Loucy (cell line): ENCODE results near the gene TEAD1.

Experiments used
- H2AFZ ChIP-seq: fragments of 200-600 bp; sonication (generic); 2 replicates; pipeline ENCODE4 v1.6.0; 2016; ENCODE audit warnings: antibody characterized with exemption, mild to moderate bottlenecking, low read length, moderate library complexity
- H3F3A ChIP-seq: fragments of 200-600 bp; 2 replicates; pipeline ENCODE4 v1.6.0; 2016; ENCODE audit warnings: antibody characterized with exemption, low read depth, mild to moderate bottlenecking
- H3K27me3 ChIP-seq: fragments of 200-600 bp; sonication (generic); 2 replicates; pipeline ENCODE4 v1.6.1; 2014; ENCODE audit warnings: low read length, mild to moderate bottlenecking; ENCODE audit not compliant: insufficient read depth, poor library complexity, severe bottlenecking
- H3K36me3 ChIP-seq: fragments of 200-600 bp; sonication (generic); 2 replicates; pipeline ENCODE4 v1.6.1; 2016; ENCODE audit warnings: low read length; ENCODE audit not compliant: insufficient read depth
- H3K4me1 ChIP-seq: fragments of 200-600 bp; sonication (generic); 2 replicates; pipeline ENCODE4 v1.5.1; 2014; ENCODE audit warnings: low read length, mild to moderate bottlenecking; ENCODE audit not compliant: insufficient read depth, poor library complexity, severe bottlenecking
- H3K4me2 ChIP-seq: fragments of 200-600 bp; sonication (generic); 2 replicates; pipeline ENCODE4 v1.6.0; 2014; ENCODE audit warnings: antibody characterized with exemption, low read length, low read depth, mild to moderate bottlenecking; ENCODE audit not compliant: poor library complexity, severe bottlenecking
- H3K4me3 ChIP-seq: fragments of 200-600 bp; sonication (generic); 2 replicates; pipeline ENCODE4 v1.5.1; 2014; ENCODE audit warnings: low read length, mild to moderate bottlenecking, mixed read lengths; ENCODE audit not compliant: poor library complexity, severe bottlenecking
- H3K79me2 ChIP-seq: fragments of 200-600 bp; sonication (generic); 2 replicates; pipeline ENCODE4 v1.6.1; 2014; ENCODE audit warnings: low read length; ENCODE audit not compliant: insufficient read depth
- H3K9ac ChIP-seq: fragments of 200-600 bp; sonication (generic); 2 replicates; pipeline ENCODE4 v1.6.0; 2014; ENCODE audit warnings: mild to moderate bottlenecking, low read depth, low read length, moderate library complexity; ENCODE audit not compliant: poor library complexity, severe bottlenecking
- H3K9me2 ChIP-seq: fragments of 200-600 bp; sonication (generic); replicated peaks from 2 replicates; pipeline ENCODE4 v1.6.1; 2016; ENCODE audit warnings: low read depth, low read length, mixed read lengths
- H3K9me3 ChIP-seq: fragments of 200-600 bp; sonication (generic); 2 replicates; pipeline ENCODE4 v1.6.1; 2014; ENCODE audit warnings: mild to moderate bottlenecking, antibody characterized with exemption, low read length, low read depth; ENCODE audit not compliant: insufficient read depth
- H4K20me1 ChIP-seq: fragments of 200-600 bp; sonication (generic); 2 replicates; pipeline ENCODE4 v1.6.0; 2014; ENCODE audit warnings: antibody characterized with exemption, low read length, mild to moderate bottlenecking; ENCODE audit not compliant: insufficient read depth, poor library complexity, severe bottlenecking
- EZH2phosphoT487 ChIP-seq: fragments of 200-600 bp; IDR thresholded peaks from 2 replicates; pipeline ENCODE4 v1.6.1; 2018; ENCODE audit warnings: antibody characterized with exemption, mild to moderate bottlenecking, moderate library complexity, borderline replicate concordance
- TF ChIP-seq, protein P1 (sequence below): fragments of 200-600 bp; sonication (generic); conservative IDR thresholded peaks from 2 replicates; pipeline ENCODE4 v1.5.1; 2014; ENCODE audit warnings: mild to moderate bottlenecking, antibody characterized with exemption, low read length

The TEAD1 gene

DNA sequence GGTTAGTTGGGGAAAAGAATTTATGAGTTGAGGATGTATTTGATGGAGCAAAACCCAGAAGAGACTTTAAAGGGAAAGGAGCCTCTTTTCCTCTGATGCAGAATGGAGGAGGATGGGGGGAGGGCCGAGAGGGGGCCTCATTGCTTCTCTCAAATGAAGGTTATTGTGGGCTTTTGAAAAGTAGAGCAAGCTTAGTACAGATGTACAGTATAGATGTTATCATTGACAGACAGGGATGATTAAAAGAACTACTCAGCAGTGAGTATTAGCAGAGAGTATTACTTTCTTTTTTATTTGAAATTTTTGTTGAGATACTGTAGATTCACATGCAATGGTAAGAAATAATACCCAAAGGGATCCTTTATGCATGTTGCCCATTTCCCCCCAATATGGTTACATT lies 98.1 kb downstream of the TEAD1 start:
- Histone ChIP-seq H3K79me2 (no peaks in the 10 kb centered on the region), H2AFZ (no peak overlapping the region)

DNA sequence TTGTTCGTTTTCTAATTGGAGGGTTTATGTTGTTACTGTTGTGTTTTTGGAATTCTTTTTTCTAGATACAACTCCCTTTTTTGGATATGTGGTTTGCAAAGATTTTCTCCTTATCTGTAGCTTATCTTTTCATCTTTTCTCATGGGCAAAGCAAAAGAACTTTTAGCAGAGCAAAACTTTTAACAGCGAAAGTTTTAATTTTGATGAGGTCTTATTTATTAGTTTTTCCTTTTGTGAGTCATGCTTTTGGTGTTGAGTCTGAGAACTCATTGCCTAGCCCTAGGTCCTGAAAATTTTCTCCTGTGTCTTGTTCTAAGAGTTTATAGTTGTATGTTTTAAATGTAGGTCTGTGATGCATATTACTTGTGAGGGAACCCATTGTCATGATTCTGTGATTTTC lies 99.4 kb downstream of the TEAD1 start:
- Histone ChIP-seq H3K4me3 (no peak overlapping the region), H3K79me2 (no peaks in the 10 kb centered on the region)

More for the DNA sequence above, 98.1 kb downstream of the TEAD1 start:
- Histone ChIP-seq H3F3A (no peaks in the 10 kb centered on the region), H3K9me2 (no peaks in the 10 kb centered on the region), H3K27me3 (no peaks in the 10 kb centered on the region), H3K4me1 (no peaks in the 10 kb centered on the region), H3K4me3 (no peak overlapping the region), H3K4me2 (no peak overlapping the region), H3K9ac (no peak overlapping the region), H3K36me3 (no peaks in the 10 kb centered on the region), H4K20me1 (no peaks in the 10 kb centered on the region), H3K9me3 (no peaks in the 10 kb centered on the region)
- TF ChIP-seq EZH2phosphoT487, result no peak
- TF ChIP-seq, protein P1, sequence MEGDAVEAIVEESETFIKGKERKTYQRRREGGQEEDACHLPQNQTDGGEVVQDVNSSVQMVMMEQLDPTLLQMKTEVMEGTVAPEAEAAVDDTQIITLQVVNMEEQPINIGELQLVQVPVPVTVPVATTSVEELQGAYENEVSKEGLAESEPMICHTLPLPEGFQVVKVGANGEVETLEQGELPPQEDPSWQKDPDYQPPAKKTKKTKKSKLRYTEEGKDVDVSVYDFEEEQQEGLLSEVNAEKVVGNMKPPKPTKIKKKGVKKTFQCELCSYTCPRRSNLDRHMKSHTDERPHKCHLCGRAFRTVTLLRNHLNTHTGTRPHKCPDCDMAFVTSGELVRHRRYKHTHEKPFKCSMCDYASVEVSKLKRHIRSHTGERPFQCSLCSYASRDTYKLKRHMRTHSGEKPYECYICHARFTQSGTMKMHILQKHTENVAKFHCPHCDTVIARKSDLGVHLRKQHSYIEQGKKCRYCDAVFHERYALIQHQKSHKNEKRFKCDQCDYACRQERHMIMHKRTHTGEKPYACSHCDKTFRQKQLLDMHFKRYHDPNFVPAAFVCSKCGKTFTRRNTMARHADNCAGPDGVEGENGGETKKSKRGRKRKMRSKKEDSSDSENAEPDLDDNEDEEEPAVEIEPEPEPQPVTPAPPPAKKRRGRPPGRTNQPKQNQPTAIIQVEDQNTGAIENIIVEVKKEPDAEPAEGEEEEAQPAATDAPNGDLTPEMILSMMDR, result no peak

DNA sequence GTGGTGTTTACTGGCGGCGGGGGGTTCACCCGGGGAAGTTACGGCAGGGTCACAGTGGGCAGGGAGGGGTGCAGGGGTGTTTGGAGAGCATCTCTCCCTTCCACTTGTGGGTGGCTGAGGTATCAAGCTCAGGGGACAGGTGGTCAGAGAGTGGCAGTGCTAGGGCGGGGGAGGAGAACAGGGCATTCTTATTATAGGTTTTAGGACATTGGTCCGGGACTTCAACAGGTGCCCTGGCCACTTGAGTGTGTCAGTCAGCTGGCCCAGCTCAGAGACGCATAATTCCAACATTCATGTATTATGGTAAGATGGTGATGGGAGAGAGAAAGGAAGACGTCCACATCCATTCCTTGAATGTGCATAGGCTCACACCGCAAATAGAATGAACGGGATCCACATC lies 101.7 kb downstream of the TEAD1 start:
- Histone ChIP-seq H3K79me2 (no peaks in the 10 kb centered on the region), H3F3A (no peaks in the 10 kb centered on the region), H3K4me3 (no peak overlapping the region), H4K20me1 (no peaks in the 10 kb centered on the region), H3K27me3 (no peaks in the 10 kb centered on the region), H3K4me2 (no peak overlapping the region), H3K36me3 (no peaks in the 10 kb centered on the region), H3K9me2 (no peaks in the 10 kb centered on the region), H2AFZ (no peak overlapping the region), H3K9ac (no peak overlapping the region), H3K4me1 (no peaks in the 10 kb centered on the region), H3K9me3 (no peaks in the 10 kb centered on the region)
- TF ChIP-seq, protein P1, result no peak
- TF ChIP-seq EZH2phosphoT487, result no peak

More for the DNA sequence above, 99.4 kb downstream of the TEAD1 start:
- Histone ChIP-seq H3K27me3 (no peaks in the 10 kb centered on the region), H3F3A (no peaks in the 10 kb centered on the region), H3K9me2 (no peaks in the 10 kb centered on the region), H3K4me1 (no peaks in the 10 kb centered on the region), H4K20me1 (no peaks in the 10 kb centered on the region), H3K36me3 (no peaks in the 10 kb centered on the region), H2AFZ (no peak overlapping the region), H3K9me3 (no peaks in the 10 kb centered on the region), H3K4me2 (no peak overlapping the region), H3K9ac (no peak overlapping the region)
- TF ChIP-seq, protein P1, result no peak
- no peak for TF ChIP-seq EZH2phosphoT487
